ENCODE measurements around the gene MSI2.

DNA sequence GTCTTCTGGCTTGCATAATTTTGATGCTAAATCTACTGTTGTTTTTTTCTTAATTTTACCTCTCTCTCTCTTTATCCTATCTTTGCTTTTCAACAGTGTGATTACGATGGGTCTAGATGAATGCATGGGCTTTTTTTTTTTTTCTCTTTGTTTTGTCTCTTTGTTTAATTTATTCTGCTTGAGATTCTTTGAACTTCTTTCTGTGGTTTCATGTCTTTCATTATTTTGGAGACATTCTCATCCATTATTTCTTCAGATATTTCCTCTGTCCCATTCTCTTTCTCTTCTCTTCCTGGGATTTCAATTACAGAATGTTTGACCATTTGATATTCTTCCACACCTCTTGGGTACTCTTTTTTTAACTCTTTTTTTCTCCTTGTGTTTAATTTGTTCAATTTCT is 436.4 kb downstream of the MSI2 start:
- TF ChIP-seq POLR2A (IDR thresholded peaks at IDR 0.05): no peak
- TF ChIP-seq, protein P1, sequence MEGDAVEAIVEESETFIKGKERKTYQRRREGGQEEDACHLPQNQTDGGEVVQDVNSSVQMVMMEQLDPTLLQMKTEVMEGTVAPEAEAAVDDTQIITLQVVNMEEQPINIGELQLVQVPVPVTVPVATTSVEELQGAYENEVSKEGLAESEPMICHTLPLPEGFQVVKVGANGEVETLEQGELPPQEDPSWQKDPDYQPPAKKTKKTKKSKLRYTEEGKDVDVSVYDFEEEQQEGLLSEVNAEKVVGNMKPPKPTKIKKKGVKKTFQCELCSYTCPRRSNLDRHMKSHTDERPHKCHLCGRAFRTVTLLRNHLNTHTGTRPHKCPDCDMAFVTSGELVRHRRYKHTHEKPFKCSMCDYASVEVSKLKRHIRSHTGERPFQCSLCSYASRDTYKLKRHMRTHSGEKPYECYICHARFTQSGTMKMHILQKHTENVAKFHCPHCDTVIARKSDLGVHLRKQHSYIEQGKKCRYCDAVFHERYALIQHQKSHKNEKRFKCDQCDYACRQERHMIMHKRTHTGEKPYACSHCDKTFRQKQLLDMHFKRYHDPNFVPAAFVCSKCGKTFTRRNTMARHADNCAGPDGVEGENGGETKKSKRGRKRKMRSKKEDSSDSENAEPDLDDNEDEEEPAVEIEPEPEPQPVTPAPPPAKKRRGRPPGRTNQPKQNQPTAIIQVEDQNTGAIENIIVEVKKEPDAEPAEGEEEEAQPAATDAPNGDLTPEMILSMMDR (IDR thresholded peaks at IDR 0.05): no peak

Measured in right lobe of liver (tissue), 4 donors.